ENCODE data around the gene FAM20C.
"Not testable (repeated sequence)": the region's sequence is repeated elsewhere in the genome, so short reads cannot be mapped to it uniquely, and the experiment has no call there.

FAM20C gene

DNA sequence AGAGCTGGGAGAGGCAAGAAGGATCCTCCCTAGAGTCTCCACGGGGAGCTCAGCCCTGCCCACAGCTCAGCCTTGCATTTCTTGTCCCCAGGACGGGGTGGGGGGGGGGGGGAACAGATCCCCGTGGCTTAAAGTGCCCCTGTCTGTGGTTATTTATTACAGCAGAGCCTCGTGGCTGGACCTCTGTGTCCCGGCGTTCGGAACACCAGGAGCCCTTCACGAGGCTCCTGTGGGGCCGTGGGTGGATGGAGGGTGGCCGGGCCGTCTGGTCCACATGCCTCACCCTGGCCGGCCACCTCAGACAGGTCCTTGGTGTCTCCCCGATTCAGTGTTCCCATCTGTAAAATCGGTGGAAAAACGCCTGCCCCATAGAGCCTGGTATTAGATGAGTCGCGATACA lies 37.9 kb downstream of the FAM20C start:
- FAIRE-seq, result no peak

- FAIRE-seq, result no peak
Measured at GRCh38 chr7:231030-231857, 38.9 kb downstream of the FAM20C start.

- no peak for FAIRE-seq
Measured at GRCh38 chr7:231858-232246, 39.5 kb downstream of the FAM20C start.

GRCh38 chr7:232410-233248 lies 40.3 kb downstream of the FAM20C start:
- no peak for FAIRE-seq

DNA sequence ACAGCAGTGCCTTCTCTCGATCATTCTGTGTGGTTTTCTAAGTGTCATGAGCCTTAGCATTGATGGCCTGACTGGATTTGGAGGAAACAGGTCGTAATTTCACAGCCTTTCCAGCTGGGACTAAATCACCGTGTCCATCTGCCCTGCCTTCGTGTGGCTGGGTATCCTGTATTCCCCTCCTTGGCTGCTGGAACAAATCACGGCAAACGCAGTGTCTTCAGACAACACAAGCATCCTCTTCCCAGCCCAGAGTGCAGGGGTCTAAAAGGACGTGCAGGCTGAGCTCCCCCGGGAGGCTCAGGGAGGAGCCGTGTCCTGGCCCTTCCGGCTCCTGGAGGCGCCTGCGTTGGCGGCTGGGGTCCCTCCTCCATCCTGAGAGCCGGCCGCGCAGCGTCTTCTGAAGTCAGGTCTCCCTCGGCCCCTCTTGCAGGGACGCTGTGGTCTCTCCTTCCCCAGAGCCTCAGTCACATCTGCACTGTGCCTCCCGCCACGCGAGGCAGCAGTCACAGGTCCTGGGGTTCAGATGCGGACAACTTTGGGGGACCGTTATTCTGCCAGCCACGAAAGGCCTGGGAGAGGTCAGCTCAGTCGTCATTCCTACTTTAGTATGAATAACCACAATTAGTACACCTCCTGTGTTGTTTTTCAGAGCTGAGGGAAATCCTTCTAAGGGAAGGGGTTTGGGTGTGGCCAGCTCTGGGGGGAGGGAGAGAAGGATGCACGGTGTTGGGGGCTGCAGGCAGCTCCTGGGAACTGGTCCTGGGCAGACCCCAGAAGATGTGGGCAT lies 41.1 kb downstream of the FAM20C start:
- no peak for FAIRE-seq

GRCh38 chr7:234051-234707 lies 41.8 kb downstream of the FAM20C start:
- no peak for FAIRE-seq

GRCh38 chr7:234708-235553 lies 42.6 kb downstream of the FAM20C start:
- no peak for FAIRE-seq

DNA sequence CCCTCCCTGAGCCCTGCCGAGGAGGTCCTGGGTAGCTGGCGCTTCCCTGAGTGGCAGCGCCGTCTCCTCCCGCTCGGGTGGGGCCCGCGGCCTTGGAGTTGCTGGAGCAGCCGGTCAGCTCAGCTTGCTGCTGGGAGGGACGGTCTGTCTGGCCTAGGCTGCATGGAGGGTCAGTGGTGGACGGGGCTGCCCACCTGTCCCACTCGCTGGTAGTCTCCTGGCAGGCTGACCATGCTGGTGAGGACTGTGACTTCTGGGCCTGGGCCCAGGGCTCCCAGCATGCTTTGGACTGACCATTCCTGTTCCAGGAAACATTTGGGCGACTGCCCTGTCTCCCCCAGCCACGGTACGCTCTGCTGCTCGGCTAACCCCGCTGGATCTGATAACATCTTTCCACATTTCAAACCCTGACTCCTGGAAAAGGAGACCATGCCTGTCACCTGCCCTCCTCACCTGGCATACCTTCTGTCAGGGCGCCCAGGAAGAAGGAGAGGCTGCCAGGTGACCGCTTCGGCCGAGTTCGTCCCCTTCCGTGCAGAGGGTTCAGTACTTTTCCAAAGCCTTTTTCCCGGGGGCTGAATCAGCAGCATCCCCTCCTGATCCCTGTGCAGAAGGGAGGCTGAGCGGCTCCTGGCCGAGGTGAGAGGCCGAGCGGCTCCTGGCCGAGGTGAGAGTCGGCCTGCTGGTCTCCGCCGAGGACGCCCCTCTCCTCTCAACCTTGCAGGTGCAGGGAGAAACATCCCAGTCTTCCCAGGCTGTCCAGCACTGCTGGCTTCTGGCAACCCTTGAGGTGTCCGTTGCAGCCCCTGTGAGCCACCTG lies 43.4 kb downstream of the FAM20C start:
- no peak for FAIRE-seq

DNA sequence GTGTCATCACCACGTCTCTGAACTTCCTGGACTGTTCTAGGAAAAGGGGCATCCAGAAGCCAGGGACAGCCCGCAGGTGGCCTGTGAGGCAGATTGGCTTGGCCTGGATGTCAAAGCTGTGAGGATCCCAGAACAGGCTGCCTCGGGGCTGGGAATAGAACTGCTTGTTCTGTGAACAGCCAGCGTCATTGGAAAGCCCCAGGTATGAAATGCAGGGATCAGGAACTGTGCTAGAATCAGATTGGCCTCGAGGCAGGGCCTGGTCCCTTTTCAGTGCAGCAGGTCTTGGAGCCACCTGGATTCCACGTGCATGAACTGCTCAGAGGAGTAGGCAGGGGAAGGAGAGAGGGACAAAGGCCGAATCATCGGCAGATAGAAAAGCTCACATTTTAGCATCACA lies 44.6 kb downstream of the FAM20C start:
- FAIRE-seq, result no peak

- no peak for FAIRE-seq
Measured at GRCh38 chr7:237385-237784, 45.0 kb downstream of the FAM20C start.

DNA sequence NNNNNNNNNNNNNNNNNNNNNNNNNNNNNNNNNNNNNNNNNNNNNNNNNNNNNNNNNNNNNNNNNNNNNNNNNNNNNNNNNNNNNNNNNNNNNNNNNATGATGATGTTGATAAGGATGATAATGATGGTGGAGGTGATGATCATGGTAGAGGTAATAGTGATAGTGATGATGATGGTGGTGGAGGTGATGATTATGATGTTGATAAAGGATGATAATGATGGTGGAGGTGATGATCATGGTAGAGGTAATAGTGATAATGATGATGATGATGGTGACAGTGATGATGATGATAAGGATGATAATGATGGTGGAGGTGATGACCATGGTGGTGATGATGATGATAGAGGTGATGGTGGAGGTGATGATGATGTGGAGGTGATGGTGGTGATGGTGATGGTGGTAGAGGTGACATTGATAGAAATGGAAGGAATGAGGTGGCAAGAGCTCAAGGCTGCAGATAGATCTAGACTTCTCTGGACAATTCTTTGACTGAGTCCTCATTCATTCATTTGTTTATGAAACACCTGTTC lies 47.8 kb downstream of the FAM20C start:
- FAIRE-seq, result no peak

DNA sequence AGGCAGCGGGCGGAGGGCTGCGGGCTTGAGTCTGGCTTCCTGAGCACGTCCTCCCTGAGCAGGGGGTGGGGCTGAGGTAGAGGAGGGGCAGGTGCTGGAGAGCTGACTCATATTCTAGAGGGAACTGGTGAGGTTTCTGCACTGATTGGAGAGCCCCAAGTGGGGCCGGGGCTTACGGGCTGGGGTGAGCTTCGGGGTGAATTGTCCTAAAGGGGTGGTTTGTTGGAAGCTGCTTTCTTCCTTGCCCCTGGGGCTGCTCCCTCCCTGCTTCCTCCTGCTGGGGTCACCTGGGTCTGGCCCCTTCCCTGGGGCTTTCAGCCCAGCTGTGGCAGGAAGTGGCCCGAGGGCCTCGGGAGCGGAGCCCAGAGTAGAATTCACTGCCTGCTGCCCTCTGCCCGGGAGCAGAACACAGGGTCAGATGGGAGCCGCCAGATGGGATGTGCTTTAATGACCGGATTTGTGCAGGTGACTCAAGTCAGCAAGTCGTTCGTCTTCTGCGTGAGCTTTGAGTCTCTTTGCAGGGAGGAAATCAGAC lies 48.6 kb downstream of the FAM20C start:
- FAIRE-seq, result no peak

- FAIRE-seq, result no peak
Measured at GRCh38 chr7:241513-241912, 49.1 kb downstream of the FAM20C start.

GRCh38 chr7:242826-243579 lies 50.6 kb downstream of the FAM20C start:
- FAIRE-seq, result not testable (repeated sequence)

GRCh38 chr7:243580-243978 lies 51.2 kb downstream of the FAM20C start:
- FAIRE-seq, result not testable (repeated sequence)

DNA sequence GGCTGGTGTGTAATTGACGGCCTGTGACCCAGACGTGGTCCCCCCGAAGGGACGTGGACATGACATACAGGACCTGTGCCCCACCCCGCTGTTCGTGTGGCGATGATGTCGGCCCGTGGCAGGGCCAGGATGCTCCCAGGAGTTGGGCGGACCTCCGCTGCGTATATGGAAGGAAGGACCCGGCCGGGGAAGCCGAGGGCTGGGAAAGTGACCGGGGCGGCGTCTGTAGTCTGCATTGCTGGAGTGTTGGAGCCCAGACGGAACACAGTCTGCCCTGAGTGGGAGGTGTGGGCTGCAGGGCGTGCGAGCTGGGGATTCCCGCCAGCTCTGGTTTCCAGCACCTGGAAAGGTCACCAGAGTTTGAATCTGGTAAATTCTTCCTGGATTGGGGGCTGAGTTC lies 52.6 kb downstream of the FAM20C start:
- FAIRE-seq, result no peak

DNA sequence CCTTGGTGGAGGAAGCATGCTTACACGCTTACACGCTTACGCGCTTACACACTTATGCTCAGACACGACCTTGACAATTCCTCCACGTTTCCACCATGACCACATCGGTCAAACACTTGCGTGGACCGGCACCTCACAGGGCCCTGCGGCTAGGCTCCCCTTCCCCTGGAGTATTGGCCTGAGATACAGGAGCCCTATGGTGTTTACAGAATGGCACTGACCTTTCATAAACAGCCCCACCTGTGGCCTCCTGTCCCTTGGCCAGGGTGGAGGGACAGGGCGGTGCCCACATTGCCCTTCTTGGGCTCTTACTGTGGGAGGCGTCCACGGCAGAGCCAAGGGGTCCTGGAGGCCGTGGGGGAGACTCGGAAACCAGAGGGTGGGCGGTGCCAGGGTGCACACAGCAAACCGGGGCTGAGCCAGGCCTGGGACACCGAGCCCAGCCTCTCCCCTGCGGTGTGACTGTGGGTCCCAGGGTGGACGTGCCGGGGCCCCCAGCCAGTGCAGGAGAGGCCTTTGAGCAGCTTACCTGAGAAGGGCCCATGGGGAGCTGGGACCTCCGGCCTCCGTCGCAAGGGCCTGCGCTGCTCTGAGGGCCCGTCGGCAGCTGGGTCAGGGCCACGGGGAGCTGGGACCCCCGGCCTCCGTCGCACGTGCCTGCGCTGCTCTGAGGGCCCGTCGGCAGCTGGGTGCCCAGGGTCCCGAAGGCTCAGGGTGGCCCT lies 53.4 kb downstream of the FAM20C start:
- no peak for FAIRE-seq

DNA sequence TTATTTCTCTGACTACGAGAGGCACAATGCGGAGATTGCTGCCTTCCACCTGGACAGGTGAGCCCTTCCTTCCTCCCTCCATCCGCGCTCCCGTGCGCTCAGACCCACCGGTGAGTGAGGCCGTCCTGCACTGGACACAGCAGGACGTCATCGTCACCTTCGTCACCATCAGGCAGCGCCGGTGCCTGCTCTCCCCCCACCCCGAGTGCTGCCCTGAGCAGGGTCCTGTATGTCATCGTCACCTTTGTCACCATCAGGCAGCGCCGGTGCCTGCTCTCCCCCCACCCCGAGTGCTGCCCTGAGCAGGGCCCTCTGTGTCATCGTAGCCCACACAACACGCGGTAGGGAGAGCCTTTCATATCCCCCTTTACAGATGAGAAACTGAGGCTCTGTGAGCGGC lies 54.1 kb downstream of the FAM20C start:
- FAIRE-seq, result no peak

DNA sequence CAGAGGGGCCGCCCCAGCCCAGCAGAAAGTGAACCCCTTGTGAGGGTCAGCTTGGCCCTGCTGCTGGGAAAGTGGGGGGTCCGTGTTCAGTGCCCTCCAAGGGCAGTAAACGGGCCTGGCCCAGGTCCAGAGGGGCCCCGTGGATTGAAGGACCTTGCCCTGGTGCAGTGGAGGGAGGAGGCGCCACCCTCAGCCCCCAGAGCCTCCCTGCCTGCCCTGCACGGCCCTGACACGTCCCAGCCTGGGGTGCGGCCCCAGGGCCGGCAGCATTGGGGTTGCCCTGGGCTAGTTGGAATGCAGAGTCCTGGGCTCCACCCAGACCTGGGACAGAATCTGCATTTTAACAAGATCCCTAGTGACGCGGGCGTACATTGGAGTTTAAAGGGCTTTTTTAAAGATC lies 54.8 kb downstream of the FAM20C start:
- FAIRE-seq, result no peak

Data from A204.1 (cell line).